GM12878 (cell line): ENCODE measurements around the gene SERTAD1. TPM values are rescaled to one million over a fixed set of nuclear protein-coding genes. Genes with fewer than 3 reads are reported as not detected.

ENCODE experiments used
- BHLHE40 ChIP-seq, 2 experiments: fragments of 450-650 bp in 1 of 2; IDR thresholded peaks; 2 replicates each; pipeline ENCODE4 v1.6.1; 2011 to 2017; ENCODE audit warnings: low read depth in 2 of 2, borderline replicate concordance in 1 of 2, improper control_type of control experiment in 1 of 2, low read length in 1 of 2, mild to moderate bottlenecking in 1 of 2
- CHD2 ChIP-seq: IDR thresholded peaks from 2 replicates; pipeline ENCODE4 v1.6.1; 2011; ENCODE audit warnings: low read depth, low read length, improper control_type of control experiment, borderline replicate concordance
- CREB1 ChIP-seq: IDR thresholded peaks from 2 replicates; pipeline ENCODE4 v1.6.1; 2012; ENCODE audit warnings: low read depth, mild to moderate bottlenecking, inconsistent platforms
- CREM ChIP-seq: IDR thresholded peaks from 2 replicates; pipeline ENCODE4 v1.6.1; 2014; ENCODE audit warnings: antibody characterized with exemption, low read depth
- DPF2 ChIP-seq: fragments of 450-650 bp; IDR thresholded peaks from 2 replicates; pipeline ENCODE4 v1.6.1; 2017; ENCODE audit warnings: mild to moderate bottlenecking
- IKZF1 ChIP-seq: fragments of 450-650 bp; conservative IDR thresholded peaks from 2 replicates; pipeline ENCODE4 v1.6.1; 2017; ENCODE audit warnings: antibody characterized with exemption, mild to moderate bottlenecking
- IRF4 ChIP-seq: IDR thresholded peaks from 2 replicates; pipeline ENCODE4 v1.6.1; 2011; ENCODE audit warnings: low read depth, low read length
- LARP7 ChIP-seq: fragments of 450-650 bp; IDR thresholded peaks from 2 replicates; pipeline ENCODE4 v1.6.1; 2017; ENCODE audit warnings: mild to moderate bottlenecking
- NFYB ChIP-seq: IDR thresholded peaks from 2 replicates; pipeline ENCODE4 v1.6.1; 2011; ENCODE audit warnings: low read depth, mild to moderate bottlenecking, low read length, improper control_type of control experiment, moderate library complexity; ENCODE audit not compliant: insufficient read depth
- POLR2A ChIP-seq: IDR thresholded peaks from 2 replicates; pipeline ENCODE4 v1.6.1; 2011; ENCODE audit warnings: low read depth, mild to moderate bottlenecking, low read length
- POLR2AphosphoS2 ChIP-seq: IDR thresholded peaks from 2 replicates; pipeline ENCODE4 v1.6.1; 2011; ENCODE audit warnings: low read depth, mild to moderate bottlenecking, low read length, improper control_type of control experiment, moderate library complexity
- POLR2AphosphoS5 ChIP-seq: IDR thresholded peaks from 2 replicates; pipeline ENCODE4 v1.6.1; 2011; ENCODE audit warnings: mild to moderate bottlenecking, low read length, inconsistent platforms
- POU2F2 ChIP-seq: IDR thresholded peaks from 3 replicates; pipeline ENCODE4 v1.6.1; 2011; ENCODE audit warnings: low read depth, mild to moderate bottlenecking, low read length, borderline replicate concordance
- SMAD1 ChIP-seq: fragments of 450-650 bp; IDR thresholded peaks from 2 replicates; pipeline ENCODE4 v1.6.1; 2018; ENCODE audit warnings: mild to moderate bottlenecking, low read depth; ENCODE audit not compliant: partially characterized antibody
- SMC3 ChIP-seq: IDR thresholded peaks from 2 replicates; pipeline ENCODE4 v1.6.1; 2011; ENCODE audit warnings: low read length, improper control_type of control experiment, borderline replicate concordance
- STAT1 ChIP-seq: fragments of 450-650 bp; conservative IDR thresholded peaks from 2 replicates; pipeline ENCODE4 v1.6.1; 2014; ENCODE audit warnings: antibody characterized with exemption, mild to moderate bottlenecking
- TARDBP ChIP-seq: IDR thresholded peaks from 2 replicates; pipeline ENCODE4 v1.6.1; 2016; ENCODE audit warnings: borderline replicate concordance
- TCF12 ChIP-seq: IDR thresholded peaks from 2 replicates; pipeline ENCODE4 v1.6.1; 2011; ENCODE audit warnings: low read depth, mild to moderate bottlenecking, low read length
- YY1 ChIP-seq: IDR thresholded peaks from 2 replicates; pipeline ENCODE4 v1.6.1; 2011; ENCODE audit warnings: low read depth, mild to moderate bottlenecking, low read length
- ZNF217 ChIP-seq: fragments of 450-650 bp; IDR thresholded peaks from 2 replicates; pipeline ENCODE4 v1.6.1; 2017; ENCODE audit warnings: antibody characterized with exemption, mild to moderate bottlenecking
- ZNF274 ChIP-seq: IDR thresholded peaks from one replicate; pipeline ENCODE4 v1.8.0; 2011; ENCODE audit not compliant: insufficient read length, insufficient read depth
- ZNF384 ChIP-seq: IDR thresholded peaks from 2 replicates; pipeline ENCODE4 v1.6.1; 2012; ENCODE audit warnings: low read depth, mild to moderate bottlenecking, low read length, improper control_type of control experiment, borderline replicate concordance
- polyA plus RNA-seq, 11 experiments: library from polyadenylated mRNA; depleted of rRNA in 4 of 11; unstranded in 6 of 11; stranded (reverse) in 5 of 11; fragments of >200 nt; fragmentation: Nextera tagmentation in 4 of 11; fragmentation: Illumina TruSeq in 1 of 11; extraction: Ambion mirVana in 4 of 11; extraction: Trizol in 1 of 11; gene quantifications; 1 replicate in 1 of 11; 2 replicates in 10 of 11; pipeline versions ENCODE4 v1.2.1 to v1.2.3, GENCODE V29; 2011 to 2016; ENCODE audit warnings: inconsistent platforms in 2 of 11, missing spikeins in 2 of 11, low read depth in 1 of 11
- total RNA-seq, 4 experiments: library from RNA; depleted of rRNA in 3 of 4; stranded (reverse); fragments of >200 nt in 3 of 4; fragmentation: Illumina TruSeq in 1 of 4; extraction: Trizol in 1 of 4; gene quantifications; 2 replicates each; pipeline versions ENCODE4 v1.2.1 to v1.2.3, GENCODE V29; 2013 to 2021
- TF ChIP-seq, protein P1 (sequence below): IDR thresholded peaks from 2 replicates; pipeline ENCODE4 v1.6.1; 2011; ENCODE audit warnings: low read depth, mild to moderate bottlenecking, low read length, moderate library complexity, borderline replicate concordance; ENCODE audit errors: extremely low read depth
- TF ChIP-seq, protein P2 (sequence below): IDR thresholded peaks from 2 replicates; pipeline ENCODE4 v1.6.1; 2012; ENCODE audit warnings: low read depth, low read length, improper control_type of control experiment
- TF ChIP-seq, protein P3 (sequence below): fragments of 450-650 bp; formaldehyde crosslinking; IDR thresholded peaks from 2 replicates; pipeline ENCODE4 v1.4.0; 2022; ENCODE audit warnings: mild to moderate bottlenecking, moderate library complexity
- TF ChIP-seq, protein P4 (sequence below): fragments of 150-350 bp; IDR thresholded peaks from 2 replicates; pipeline ENCODE4 v1.6.1; 2014; ENCODE audit warnings: mild to moderate bottlenecking, low read depth, low read length

The SERTAD1 gene
- total and polyA plus RNA-seq, 10 of the 15 experiments (the other 5 are each of a cell fraction or from before 2014, with no cell fraction given) = 0.23 to 14.2 (median 8.0) TPM

DNA sequence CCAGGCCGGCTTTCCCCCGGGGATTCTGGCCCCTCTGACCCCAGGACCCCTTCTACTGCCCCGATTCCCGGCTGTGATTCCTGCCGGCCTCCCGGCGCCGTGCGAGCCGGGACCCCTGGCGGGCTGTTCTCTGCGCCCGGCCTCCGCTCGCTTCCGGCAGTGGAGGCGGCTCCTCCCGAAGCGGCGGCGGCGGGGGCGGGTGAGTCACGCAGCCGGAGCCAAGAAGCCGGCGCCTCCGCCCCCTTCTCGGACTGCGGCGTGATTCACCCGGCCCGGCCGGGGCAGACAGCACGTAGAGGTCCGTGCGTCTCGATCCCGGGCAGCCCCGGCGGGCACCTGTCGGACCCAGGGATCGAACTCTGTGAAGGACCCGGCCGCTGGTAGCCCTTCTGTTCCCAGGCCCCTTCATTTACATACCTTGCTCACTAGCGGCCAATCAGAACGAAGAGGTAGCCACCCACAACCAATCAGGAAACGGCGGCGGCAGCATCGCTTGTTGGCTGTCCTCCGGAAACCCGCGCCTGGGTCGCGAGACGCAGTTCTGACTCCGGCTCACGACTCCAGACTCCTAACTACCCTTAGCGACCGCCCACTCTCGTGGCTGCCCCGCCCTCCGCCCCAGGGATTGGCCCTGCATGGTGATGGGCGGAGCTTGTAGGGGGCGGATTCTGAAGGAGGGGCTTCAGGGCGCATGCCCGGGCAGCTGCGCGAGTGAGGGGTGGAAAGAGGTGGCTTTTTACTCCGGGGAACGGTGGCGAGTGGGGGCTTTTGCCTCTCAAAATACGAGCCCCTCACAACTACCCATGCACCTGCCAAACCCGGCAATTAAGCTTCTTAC is at the start of gene SERTAD1 (continued):
- TF ChIP-seq CREB1 = peak; percentile 65
- TF ChIP-seq, protein P1, sequence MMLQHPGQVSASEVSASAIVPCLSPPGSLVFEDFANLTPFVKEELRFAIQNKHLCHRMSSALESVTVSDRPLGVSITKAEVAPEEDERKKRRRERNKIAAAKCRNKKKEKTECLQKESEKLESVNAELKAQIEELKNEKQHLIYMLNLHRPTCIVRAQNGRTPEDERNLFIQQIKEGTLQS = no peak
- no peak for TF ChIP-seq ZNF384
- TF ChIP-seq DPF2 = peak; percentile 80
- peak; percentile 90 for TF ChIP-seq CHD2
- TF ChIP-seq, protein P2, sequence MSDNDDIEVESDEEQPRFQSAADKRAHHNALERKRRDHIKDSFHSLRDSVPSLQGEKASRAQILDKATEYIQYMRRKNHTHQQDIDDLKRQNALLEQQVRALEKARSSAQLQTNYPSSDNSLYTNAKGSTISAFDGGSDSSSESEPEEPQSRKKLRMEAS = no peak
- peak; percentile 60 to 79; a peak in 2 of 4 replicates for TF ChIP-seq BHLHE40 (IDR thresholded peaks at IDR 0.05; ENCODE audit: borderline replicate concordance in 1 of 2, low read depth in 2 of 2, low read length in 1 of 2)
- TF ChIP-seq YY1 = no peak; the same call in 1 of the 2 replicates
- peak; percentile 76 for TF ChIP-seq IKZF1
- peak; percentile 20; the same call in 1 of the 2 replicates for TF ChIP-seq CREM
- peak; percentile 82; the same call in 1 of the 2 replicates for TF ChIP-seq ZNF217
- TF ChIP-seq POLR2AphosphoS5 = peak; percentile 98
- TF ChIP-seq ZNF274 = no peak
- TF ChIP-seq TCF12 = peak; percentile 10; the same call in 1 of the 2 replicates
- TF ChIP-seq NFYB = peak; percentile 99
- TF ChIP-seq IRF4 = no peak
- TF ChIP-seq, protein P3, sequence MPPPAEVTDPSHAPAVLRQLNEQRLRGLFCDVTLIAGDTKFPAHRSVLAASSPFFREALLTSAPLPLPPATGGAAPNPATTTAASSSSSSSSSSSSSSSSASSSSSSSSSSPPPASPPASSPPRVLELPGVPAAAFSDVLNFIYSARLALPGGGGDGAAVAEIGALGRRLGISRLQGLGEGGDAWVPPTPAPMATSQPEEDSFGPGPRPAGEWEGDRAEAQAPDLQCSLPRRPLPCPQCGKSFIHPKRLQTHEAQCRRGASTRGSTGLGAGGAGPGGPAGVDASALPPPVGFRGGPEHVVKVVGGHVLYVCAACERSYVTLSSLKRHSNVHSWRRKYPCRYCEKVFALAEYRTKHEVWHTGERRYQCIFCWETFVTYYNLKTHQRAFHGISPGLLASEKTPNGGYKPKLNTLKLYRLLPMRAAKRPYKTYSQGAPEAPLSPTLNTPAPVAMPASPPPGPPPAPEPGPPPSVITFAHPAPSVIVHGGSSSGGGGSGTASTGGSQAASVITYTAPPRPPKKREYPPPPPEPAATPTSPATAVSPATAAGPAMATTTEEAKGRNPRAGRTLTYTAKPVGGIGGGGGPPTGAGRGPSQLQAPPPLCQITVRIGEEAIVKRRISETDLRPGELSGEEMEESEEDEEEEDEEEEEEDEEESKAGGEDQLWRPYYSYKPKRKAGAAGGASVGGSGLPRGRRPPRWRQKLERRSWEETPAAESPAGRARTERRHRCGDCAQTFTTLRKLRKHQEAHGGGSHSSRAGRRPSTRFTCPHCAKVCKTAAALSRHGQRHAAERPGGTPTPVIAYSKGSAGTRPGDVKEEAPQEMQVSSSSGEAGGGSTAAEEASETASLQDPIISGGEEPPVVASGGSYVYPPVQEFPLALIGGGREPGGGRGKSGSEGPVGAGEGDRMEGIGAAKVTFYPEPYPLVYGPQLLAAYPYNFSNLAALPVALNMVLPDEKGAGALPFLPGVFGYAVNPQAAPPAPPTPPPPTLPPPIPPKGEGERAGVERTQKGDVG (CRISPR knock-in tag) = no peak
- TF ChIP-seq TARDBP = no peak
- peak; percentile 96 for TF ChIP-seq POLR2AphosphoS2
- TF ChIP-seq, protein P4, sequence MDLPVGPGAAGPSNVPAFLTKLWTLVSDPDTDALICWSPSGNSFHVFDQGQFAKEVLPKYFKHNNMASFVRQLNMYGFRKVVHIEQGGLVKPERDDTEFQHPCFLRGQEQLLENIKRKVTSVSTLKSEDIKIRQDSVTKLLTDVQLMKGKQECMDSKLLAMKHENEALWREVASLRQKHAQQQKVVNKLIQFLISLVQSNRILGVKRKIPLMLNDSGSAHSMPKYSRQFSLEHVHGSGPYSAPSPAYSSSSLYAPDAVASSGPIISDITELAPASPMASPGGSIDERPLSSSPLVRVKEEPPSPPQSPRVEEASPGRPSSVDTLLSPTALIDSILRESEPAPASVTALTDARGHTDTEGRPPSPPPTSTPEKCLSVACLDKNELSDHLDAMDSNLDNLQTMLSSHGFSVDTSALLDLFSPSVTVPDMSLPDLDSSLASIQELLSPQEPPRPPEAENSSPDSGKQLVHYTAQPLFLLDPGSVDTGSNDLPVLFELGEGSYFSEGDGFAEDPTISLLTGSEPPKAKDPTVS = no peak
- peak; percentile 48 for TF ChIP-seq SMAD1
- peak; percentile 72 for TF ChIP-seq LARP7
- 0 out of 2 replicates have a peak, but pooled peaks have one; percentile 49 for TF ChIP-seq STAT1
- peak; percentile 99 for TF ChIP-seq POLR2A
- TF ChIP-seq SMC3 = peak; percentile 8; the same call in 1 of the 2 replicates
- peak; percentile 97 for TF ChIP-seq POU2F2
